Measurements from ENCODE around the gene WFIKKN2.

GRCh38 chr17:50787106-50787505, 48.3 kb upstream of the WFIKKN2 start:
- no peak for TF ChIP-seq CTCF (conservative IDR thresholded peaks at IDR 0.05; ENCODE audit: low read depth, low read length)
- no peak for TF ChIP-seq EZH2 (IDR thresholded peaks at IDR 0.05; ENCODE audit: low read length, unreplicated experiment)
- no peak for TF ChIP-seq EZH2phosphoT487 (IDR thresholded peaks at IDR 0.05; ENCODE audit: borderline replicate concordance, low read length)

Data from PC-3 (cell line).